KOPT-K1 (cell line): ENCODE measurements around the gene REELD1.

Experiments used
- H3K27ac ChIP-seq: fragments of 200-600 bp; sonication (generic); 2 replicates; pipeline ENCODE4 v1.5.1; 2016; ENCODE audit warnings: antibody characterized with exemption, mild to moderate bottlenecking, low read depth, low read length; ENCODE audit not compliant: poor library complexity, severe bottlenecking
- H3K36me3 ChIP-seq: fragments of 200-600 bp; sonication (generic); 2 replicates; pipeline ENCODE4 v1.5.1; 2017; ENCODE audit warnings: antibody characterized with exemption, mild to moderate bottlenecking, low read length, moderate library complexity; ENCODE audit not compliant: insufficient read depth
- H3K9me3 ChIP-seq: fragments of 200-600 bp; sonication (generic); 2 replicates; pipeline ENCODE4 v1.5.1; 2017; ENCODE audit warnings: antibody characterized with exemption, low read length, mild to moderate bottlenecking; ENCODE audit not compliant: insufficient read depth, poor library complexity, severe bottlenecking

REELD1 gene

DNA sequence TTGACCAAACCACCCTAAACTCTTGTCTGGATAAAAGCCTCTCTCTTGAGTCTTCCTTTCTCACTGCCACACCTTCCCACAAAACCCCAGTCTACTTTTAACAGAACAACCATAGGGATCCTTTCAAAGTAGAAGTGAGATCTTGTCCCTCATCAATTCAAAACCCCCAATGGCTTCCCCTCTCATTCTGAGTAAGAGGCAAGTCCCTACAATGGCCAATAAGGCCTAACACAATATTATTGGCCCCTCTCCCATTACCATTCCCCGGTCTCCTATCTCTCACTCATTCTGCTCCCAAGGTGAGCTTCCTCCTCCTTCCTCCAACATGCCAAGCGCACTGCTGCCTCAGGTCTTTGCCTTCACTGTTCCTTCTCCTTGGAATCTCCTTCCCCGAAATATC is 57.1 kb downstream of the REELD1 start:
- Histone ChIP-seq H3K36me3 (no peaks in the 10 kb centered on the region), H3K9me3 (no peaks in the 10 kb centered on the region), H3K27ac (no peak overlapping the region)

DNA sequence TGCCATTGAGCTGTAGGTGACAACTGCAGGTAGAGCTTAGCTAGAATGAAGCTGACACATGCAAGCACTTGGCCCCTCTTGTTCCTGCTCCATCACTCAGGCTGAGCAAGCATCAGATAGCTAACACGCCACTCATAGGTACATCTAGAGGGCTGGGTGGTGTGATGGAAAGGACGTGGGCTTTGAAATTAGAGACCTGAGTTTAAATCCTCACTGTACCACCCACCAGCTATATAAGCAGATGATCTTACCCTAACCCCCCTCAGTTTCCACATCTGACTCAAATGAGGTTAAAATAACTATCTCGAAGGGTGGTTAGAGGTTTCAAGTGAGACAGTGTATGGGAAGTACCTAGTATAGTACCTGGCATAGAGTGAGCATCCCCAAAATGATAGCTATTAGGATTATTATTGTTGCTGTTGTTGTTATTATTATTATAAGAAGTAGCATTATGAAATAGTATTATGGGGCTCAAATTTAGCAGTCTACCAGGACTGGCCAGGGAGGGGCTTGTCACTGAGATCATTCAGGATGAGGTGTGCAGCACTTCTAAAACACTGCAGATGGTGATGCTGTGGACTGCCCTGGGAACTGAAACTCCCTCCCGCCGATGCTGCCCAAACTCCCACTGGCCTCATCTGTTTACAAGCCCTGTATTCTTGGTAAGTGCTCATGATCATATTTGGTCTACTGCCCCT is 59.0 kb downstream of the REELD1 start:
- H3K36me3 ChIP-seq: no peaks in the 10 kb centered on the region

GRCh38 chr4:146274774-146275173 is 60.4 kb downstream of the REELD1 start:
- Histone ChIP-seq H3K36me3 (no peaks in the 10 kb centered on the region), H3K9me3 (no peaks in the 10 kb centered on the region), H3K27ac (no peak overlapping the region)

More for the DNA sequence above, 59.0 kb downstream of the REELD1 start:
- Histone ChIP-seq H3K27ac (no peak overlapping the region), H3K9me3 (no peaks in the 10 kb centered on the region)

DNA sequence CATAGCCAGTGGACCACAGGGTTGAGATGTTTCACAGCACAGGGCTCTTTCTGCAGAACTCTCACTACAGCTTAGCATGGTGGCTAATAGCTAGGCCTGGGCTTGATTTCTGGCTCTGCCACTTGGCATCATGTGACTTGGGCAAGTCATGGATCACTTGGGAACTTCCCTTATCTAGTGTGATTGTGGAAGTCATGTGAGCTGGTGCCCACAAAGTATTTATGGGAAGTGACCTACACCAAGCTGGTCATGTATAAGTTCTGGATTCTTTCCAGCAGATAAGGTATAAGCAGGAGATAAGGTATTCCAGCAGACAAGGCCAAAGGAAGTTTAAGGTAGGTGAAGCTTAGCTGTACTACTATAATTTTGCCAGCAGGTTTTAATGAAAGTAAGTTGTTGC is 61.0 kb downstream of the REELD1 start:
- H3K36me3 ChIP-seq: no peaks in the 10 kb centered on the region
- no peaks in the 10 kb centered on the region for H3K9me3 ChIP-seq
- H3K27ac ChIP-seq: no peak overlapping the region

DNA sequence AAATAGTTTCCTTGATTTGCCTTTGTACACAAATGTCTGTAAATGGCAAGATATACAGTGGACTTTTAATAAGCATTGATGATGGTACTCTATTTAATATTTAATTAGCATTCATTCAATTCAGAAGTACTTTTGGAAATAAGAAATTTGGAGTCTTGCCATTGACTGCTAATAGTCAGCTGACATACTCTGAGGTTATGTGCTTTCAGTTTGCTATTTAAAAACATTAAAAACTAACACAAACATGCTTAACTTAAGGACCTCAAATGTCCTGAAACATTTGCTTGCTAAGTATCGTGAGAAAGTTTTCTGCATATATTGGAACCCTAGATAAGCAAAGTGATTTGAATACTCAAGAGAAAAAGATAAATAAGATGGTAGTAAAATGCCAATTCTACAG is 64.6 kb downstream of the REELD1 start:
- H3K36me3 ChIP-seq: no peaks in the 10 kb centered on the region
- no peak overlapping the region for H3K27ac ChIP-seq
- no peaks in the 10 kb centered on the region for H3K9me3 ChIP-seq
